Measurements from ENCODE around the gene DTNB.

The DTNB gene

GRCh38 chr2:25473131-25473530, 200.2 kb downstream of the DTNB start:
- TF ChIP-seq CTCF (IDR thresholded peaks at IDR 0.05; ENCODE audit: control insufficient read depth, insufficient read depth, low read depth, low read length, missing control alignments) = no peak
- H3K4me3 ChIP-seq (ENCODE audit: control insufficient read depth, low read depth, low read length) = no peak overlapping the region
- no peak for DNase-seq (ENCODE audit: low read depth)

GRCh38 chr2:25470806-25471205, 202.6 kb downstream of the DTNB start:
- no peak overlapping the region for H3K4me3 ChIP-seq (ENCODE audit: control insufficient read depth, low read depth, low read length)
- no peak for TF ChIP-seq CTCF (IDR thresholded peaks at IDR 0.05; ENCODE audit: control insufficient read depth, insufficient read depth, low read depth, low read length, missing control alignments)
- no peak for DNase-seq (ENCODE audit: low read depth)

GRCh38 chr2:25467743-25468142, 205.6 kb downstream of the DTNB start:
- DNase-seq (ENCODE audit: low read depth) = no peak
- no peak overlapping the region for H3K4me3 ChIP-seq (ENCODE audit: control insufficient read depth, low read depth, low read length)
- no peak for TF ChIP-seq CTCF (IDR thresholded peaks at IDR 0.05; ENCODE audit: control insufficient read depth, insufficient read depth, low read depth, low read length, missing control alignments)

GRCh38 chr2:25462021-25462420, 211.4 kb downstream of the DTNB start:
- TF ChIP-seq CTCF (IDR thresholded peaks at IDR 0.05; ENCODE audit: control insufficient read depth, insufficient read depth, low read depth, low read length, missing control alignments) = no peak
- H3K4me3 ChIP-seq (ENCODE audit: control insufficient read depth, low read depth, low read length) = no peak overlapping the region
- DNase-seq (ENCODE audit: low read depth) = no peak

GRCh38 chr2:25460261-25460905, 213.0 kb downstream of the DTNB start:
- TF ChIP-seq CTCF (IDR thresholded peaks at IDR 0.05; ENCODE audit: control insufficient read depth, insufficient read depth, low read depth, low read length, missing control alignments) = no peak
- no peak overlapping the region for H3K4me3 ChIP-seq (ENCODE audit: control insufficient read depth, low read depth, low read length)
- no peak for DNase-seq (ENCODE audit: low read depth)

- no peak for DNase-seq (ENCODE audit: low read depth)
- no peak overlapping the region for H3K4me3 ChIP-seq (ENCODE audit: control insufficient read depth, low read depth, low read length)
- TF ChIP-seq CTCF (IDR thresholded peaks at IDR 0.05; ENCODE audit: control insufficient read depth, insufficient read depth, low read depth, low read length, missing control alignments) = no peak
These were observed 218.4 kb downstream of the DTNB start for GRCh38 chr2:25454824-25455611.
